Upper lobe of left lung (tissue), 4 donors: ENCODE results near the gene ACVRL1.

ENCODE experiments used
- EP300 ChIP-seq, 4 donors: sonication (generic); formaldehyde crosslinking; IDR thresholded peaks; one replicate each; pipeline ENCODE4 v1.5.1; 2017; ENCODE audit warnings: antibody characterized with exemption in 4 of 4, control low read depth in 2 of 4
- POLR2A ChIP-seq, 4 donors: fragments of 450-650 bp; IDR thresholded peaks; one replicate each; pipeline ENCODE4 v1.5.1; 2016 to 2017; ENCODE audit warnings: antibody characterized with exemption in 4 of 4, mild to moderate bottlenecking in 2 of 4
- TF ChIP-seq, protein P1 (sequence below), 6 experiments: fragments of 450-650 bp in 4 of 6; fragments of 200-600 bp in 2 of 6; sonication (generic) in 2 of 6; IDR thresholded peaks; one replicate each; pipeline ENCODE4 v1.5.1; 2016 to 2019; ENCODE audit warnings: antibody characterized with exemption in 6 of 6

DNA sequence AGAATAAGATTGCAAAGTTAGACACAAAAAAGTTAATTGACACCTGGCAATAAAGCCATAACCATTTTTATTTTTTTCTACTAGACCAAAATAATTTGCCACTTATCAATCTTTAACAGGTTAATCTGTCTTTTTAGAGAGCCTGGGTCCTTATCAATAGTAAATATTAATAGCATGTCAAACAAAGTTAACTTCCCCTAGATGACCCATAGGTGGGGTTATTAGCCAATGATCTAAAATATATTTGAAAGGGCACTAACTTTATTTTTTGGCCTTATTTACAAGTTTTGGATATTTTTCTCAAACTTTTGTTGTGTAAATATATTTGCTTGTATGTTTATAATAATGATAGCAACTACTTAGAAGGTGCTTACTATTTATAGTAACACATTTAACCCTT is 15.5 kb upstream of the ACVRL1 start:
- TF ChIP-seq EP300 (IDR thresholded peaks at IDR 0.05): no peak
- TF ChIP-seq, protein P1, sequence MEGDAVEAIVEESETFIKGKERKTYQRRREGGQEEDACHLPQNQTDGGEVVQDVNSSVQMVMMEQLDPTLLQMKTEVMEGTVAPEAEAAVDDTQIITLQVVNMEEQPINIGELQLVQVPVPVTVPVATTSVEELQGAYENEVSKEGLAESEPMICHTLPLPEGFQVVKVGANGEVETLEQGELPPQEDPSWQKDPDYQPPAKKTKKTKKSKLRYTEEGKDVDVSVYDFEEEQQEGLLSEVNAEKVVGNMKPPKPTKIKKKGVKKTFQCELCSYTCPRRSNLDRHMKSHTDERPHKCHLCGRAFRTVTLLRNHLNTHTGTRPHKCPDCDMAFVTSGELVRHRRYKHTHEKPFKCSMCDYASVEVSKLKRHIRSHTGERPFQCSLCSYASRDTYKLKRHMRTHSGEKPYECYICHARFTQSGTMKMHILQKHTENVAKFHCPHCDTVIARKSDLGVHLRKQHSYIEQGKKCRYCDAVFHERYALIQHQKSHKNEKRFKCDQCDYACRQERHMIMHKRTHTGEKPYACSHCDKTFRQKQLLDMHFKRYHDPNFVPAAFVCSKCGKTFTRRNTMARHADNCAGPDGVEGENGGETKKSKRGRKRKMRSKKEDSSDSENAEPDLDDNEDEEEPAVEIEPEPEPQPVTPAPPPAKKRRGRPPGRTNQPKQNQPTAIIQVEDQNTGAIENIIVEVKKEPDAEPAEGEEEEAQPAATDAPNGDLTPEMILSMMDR (IDR thresholded peaks at IDR 0.05): peak; percentile 24 to 43 (median 32)
- no peak for TF ChIP-seq POLR2A (IDR thresholded peaks at IDR 0.05)
